ENCODE data around the gene DYNLRB2. TPM values are rescaled to one million over a fixed set of nuclear protein-coding genes. Genes with fewer than 3 reads are reported as not detected.

DYNLRB2 gene
- total RNA-seq, 2 donors from 2014 or later: not detected

- no peak overlapping the region for H3K27ac ChIP-seq
- no peak for TF ChIP-seq CTCF (IDR thresholded peaks at IDR 0.05)
- H3K4me3 ChIP-seq: no peak overlapping the region
- H3K36me3 ChIP-seq: no peaks in the 10 kb centered on the region
- H3K9ac ChIP-seq (ENCODE audit: low read depth in 2 of 2, low read length in 2 of 2): no peak overlapping the region
- intact Hi-C loops (cut with DNase I): no loop called here
- no peaks in the 10 kb centered on the region for H3K27me3 ChIP-seq
- H3K4me1 ChIP-seq: no peaks in the 10 kb centered on the region
- no peaks in the 10 kb centered on the region for H3K9me3 ChIP-seq
- no peak for DNase-seq
Observed at GRCh38 chr16:80583466-80583865, 42.7 kb downstream of the DYNLRB2 start.

GRCh38 chr16:80585764-80586163, 45.0 kb downstream of the DYNLRB2 start:
- Histone ChIP-seq H3K4me1 (no peaks in the 10 kb centered on the region), H3K27ac (no peak overlapping the region), H3K9me3 (no peaks in the 10 kb centered on the region), H3K9ac (ENCODE audit: low read depth in 2 of 2, low read length in 2 of 2) (no peak overlapping the region), H3K4me3 (no peak overlapping the region), H3K27me3 (no peaks in the 10 kb centered on the region), H3K36me3 (no peaks in the 10 kb centered on the region)
- DNase-seq: no peak
- intact Hi-C loops (cut with DNase I): no loop called here
- no peak for TF ChIP-seq CTCF (IDR thresholded peaks at IDR 0.05)

- intact Hi-C loops (cut with DNase I): no loop called here
- no peaks in the 10 kb centered on the region for H3K27me3 ChIP-seq
Observed at GRCh38 chr16:80586476-80586875, 45.7 kb downstream of the DYNLRB2 start.

GRCh38 chr16:80587071-80587470, 46.3 kb downstream of the DYNLRB2 start:
- no peaks in the 10 kb centered on the region for H3K4me1 ChIP-seq
- intact Hi-C loops (cut with DNase I): no loop called here
- no peak overlapping the region for H3K9ac ChIP-seq (ENCODE audit: low read depth in 2 of 2, low read length in 2 of 2)
- TF ChIP-seq CTCF (IDR thresholded peaks at IDR 0.05): no peak
- no peak overlapping the region for H3K27ac ChIP-seq
- H3K27me3 ChIP-seq: no peaks in the 10 kb centered on the region
- H3K36me3 ChIP-seq: no peaks in the 10 kb centered on the region
- no peak for DNase-seq
- no peak overlapping the region for H3K4me3 ChIP-seq
- no peaks in the 10 kb centered on the region for H3K9me3 ChIP-seq

More at GRCh38 chr16:80586476-80586875, 45.7 kb downstream of the DYNLRB2 start:
- Histone ChIP-seq H3K27ac (no peak overlapping the region), H3K9me3 (no peaks in the 10 kb centered on the region), H3K36me3 (no peaks in the 10 kb centered on the region), H3K4me1 (no peaks in the 10 kb centered on the region), H3K9ac (ENCODE audit: low read depth in 2 of 2, low read length in 2 of 2) (no peak overlapping the region), H3K4me3 (no peak overlapping the region)
- DNase-seq: no peak
- no peak for TF ChIP-seq CTCF (IDR thresholded peaks at IDR 0.05)

GRCh38 chr16:80591071-80591915, 50.5 kb downstream of the DYNLRB2 start:
- no peak for TF ChIP-seq CTCF (IDR thresholded peaks at IDR 0.05)
- intact Hi-C loops (cut with DNase I): no loop called here
- Histone ChIP-seq H3K27ac (no peak overlapping the region), H3K9me3 (no peaks in the 10 kb centered on the region), H3K27me3 (no peaks in the 10 kb centered on the region), H3K9ac (ENCODE audit: low read depth in 2 of 2, low read length in 2 of 2) (no peak overlapping the region), H3K4me1 (no peaks in the 10 kb centered on the region), H3K36me3 (no peaks in the 10 kb centered on the region), H3K4me3 (no peak overlapping the region)
- DNase-seq: no peak
